Endothelial cell of umbilical vein (primary cell): Measurements from ENCODE around the gene GNAI1. TPM values are rescaled to one million over a fixed set of nuclear protein-coding genes. Genes with fewer than 3 reads are reported as not detected.

Experiments used
- BruUV-seq: library from RNA; stranded (reverse); fragments of 400-500 nt; replicated peaks from 2 replicates; lab custom pipeline; 2021; lab: Mats Ljungman, UMichigan
- CTCF ChIA-PET: fragments of 300-600, 350-600 bp; sonication (Branson Sonifier 250); formaldehyde crosslinking; loops from one replicate; lab custom pipeline; 2021; ENCODE audit warnings: antibody characterized with exemption, inconsistent platforms; lab: Charles Lee
- POLR2A ChIA-PET: fragments of 300-600, 350-600 bp; sonication (Branson Sonifier 250); formaldehyde crosslinking; loops from one replicate; lab custom pipeline; 2021; ENCODE audit warnings: antibody characterized with exemption, inconsistent platforms; lab: Charles Lee
- DNase-seq: peaks from one replicate; pipeline ENCODE4 v3.0.0-alpha.2; 2011; ENCODE audit warnings: low read depth, low spot score
- FAIRE-seq: peaks from 2 replicates; lab custom pipeline; 2011; peaks lifted over from hg19 to GRCh38; lab: Jason Lieb, UNC
- H2AFZ ChIP-seq: 2 replicates; pipeline ENCODE4 v1.6.0; 2012; ENCODE audit warnings: low read depth, low read length, control low read depth, inconsistent platforms
- H3K27ac ChIP-seq: 2 replicates; pipeline ENCODE4 v1.5.1; 2011; ENCODE audit warnings: low read depth, mild to moderate bottlenecking, control low read depth, low read length, moderate library complexity; ENCODE audit not compliant: insufficient read depth
- H3K27me3 ChIP-seq, 2 experiments: 2 replicates each; pipeline versions ENCODE4 v1.6.0 to v1.6.1; 2011; ENCODE audit warnings: low read length in 2 of 2, mixed read lengths in 1 of 2; ENCODE audit not compliant: control insufficient read depth in 2 of 2, insufficient read depth in 2 of 2
- H3K36me3 ChIP-seq, 2 experiments: 2 replicates in 1 of 2; 3 replicates in 1 of 2; pipeline ENCODE4 v1.5.1; 2011; ENCODE audit warnings: low read length in 2 of 2, mild to moderate bottlenecking in 1 of 2, moderate library complexity in 1 of 2; ENCODE audit not compliant: control insufficient read depth in 2 of 2, insufficient read depth in 2 of 2; ENCODE audit errors: extremely low read depth in 1 of 2
- H3K4me1 ChIP-seq: 3 replicates; pipeline ENCODE4 v1.5.1; 2011; ENCODE audit warnings: mild to moderate bottlenecking, low read length; ENCODE audit not compliant: control insufficient read depth, insufficient read depth; ENCODE audit errors: extremely low read depth
- H3K4me2 ChIP-seq: 2 replicates; pipeline ENCODE4 v1.6.1; 2011; ENCODE audit warnings: low read length, control low read depth, mixed read lengths; ENCODE audit not compliant: insufficient read depth
- H3K4me3 ChIP-seq, 3 experiments: fragments of 200-600 bp in 1 of 3; sonication (generic), shearing (Covaris generic) in 1 of 3; replicated peaks in 1 of 3; 2 replicates each; pipeline ENCODE4 v1.5.1; 2011 to 2016; ENCODE audit warnings: control low read depth in 3 of 3, low read length in 3 of 3, mild to moderate bottlenecking in 2 of 3, inconsistent platforms in 1 of 3, low read depth in 1 of 3, moderate library complexity in 1 of 3; ENCODE audit not compliant: insufficient read depth in 1 of 3
- H3K79me2 ChIP-seq: 2 replicates; pipeline ENCODE4 v1.6.0; 2012; ENCODE audit warnings: low read length, inconsistent platforms; ENCODE audit not compliant: control insufficient read depth, insufficient read depth
- H3K9ac ChIP-seq: replicated peaks from 2 replicates; pipeline ENCODE3; 2011; ENCODE audit warnings: low read length, control low read depth; ENCODE audit not compliant: insufficient read depth; ENCODE audit errors: extremely low read depth
- H3K9me1 ChIP-seq: replicated peaks from 3 replicates; pipeline ENCODE4 v1.6.0; 2011; ENCODE audit warnings: mild to moderate bottlenecking, low read length; ENCODE audit not compliant: control insufficient read depth, insufficient read depth; ENCODE audit errors: extremely low read depth
- H3K9me3 ChIP-seq: replicated peaks from 2 replicates; pipeline ENCODE4 v1.5.1; 2012; ENCODE audit warnings: low read length, inconsistent platforms; ENCODE audit not compliant: control insufficient read depth, insufficient read depth
- H4K20me1 ChIP-seq: replicated peaks from 2 replicates; pipeline ENCODE3; 2011; ENCODE audit warnings: mild to moderate bottlenecking, low read length; ENCODE audit not compliant: control insufficient read depth, insufficient read depth; ENCODE audit errors: extremely low read depth
- CTCF ChIP-seq, 2 donors: IDR thresholded peaks; 1 replicate in 1 of 2; 2 replicates in 1 of 2; pipeline ENCODE4 v1.5.1; 2011; ENCODE audit warnings: low read length in 2 of 2, mild to moderate bottlenecking in 2 of 2, moderate library complexity in 2 of 2, control low read depth in 1 of 2, inconsistent platforms in 1 of 2, low read depth in 1 of 2; ENCODE audit not compliant: insufficient read depth in 1 of 2; ENCODE audit errors: extremely low read depth in 1 of 2
- FOS ChIP-seq: IDR thresholded peaks from 2 replicates; pipeline ENCODE4 v1.6.1; 2011; ENCODE audit warnings: mild to moderate bottlenecking, low read length, moderate library complexity, borderline replicate concordance; ENCODE audit not compliant: insufficient read depth
- GATA2 ChIP-seq: IDR thresholded peaks from 2 replicates; pipeline ENCODE4 v1.7.0; 2011; ENCODE audit warnings: low read depth, mild to moderate bottlenecking, moderate library complexity, mixed read lengths, low read length; ENCODE audit not compliant: insufficient read length, insufficient read depth
- MYC ChIP-seq: IDR thresholded peaks from one replicate; pipeline ENCODE4 v1.6.1; 2011; ENCODE audit warnings: mild to moderate bottlenecking, low read depth, low read length
- POLR2A ChIP-seq: IDR thresholded peaks from 2 replicates; pipeline ENCODE4 v1.6.1; 2012; ENCODE audit warnings: low read depth, mild to moderate bottlenecking, control low read depth, low read length
- dilution Hi-C: fragments of 300-500 bp; cut with MboI; formaldehyde crosslinking; loops from one replicate; pipeline ENCODE4 v1.15.0; 2019; ENCODE audit warnings: low sequenced_read_pairs; ENCODE audit not compliant: extremely low pct_ligation_motif_present
- intact Hi-C: fragments of 100-400 bp; cut with micrococcal nuclease; formaldehyde crosslinking; loops from one replicate; pipeline ENCODE4 v1.10.0; 2022
- polyA plus RNA-seq, 4 experiments: library from polyadenylated mRNA; depleted of rRNA in 3 of 4; stranded (reverse) in 3 of 4; unstranded in 1 of 4; fragments of >200 nt; gene quantifications; 2 replicates each; pipeline versions ENCODE4 v1.2.1 to v1.2.3, GENCODE V29; 2011 to 2012; ENCODE audit warnings: missing spikeins in 1 of 4
- total RNA-seq: library from RNA; stranded (reverse); gene quantifications from 2 replicates; pipeline ENCODE4 v1.2.3, GENCODE V29; 2021
- TF ChIP-seq, protein P1 (sequence below): IDR thresholded peaks from 2 replicates; pipeline ENCODE4 v1.6.1; 2011; ENCODE audit not compliant: insufficient read depth, insufficient read length

GNAI1 gene
- total and polyA plus RNA-seq, 2 donors (not counting 3 experiments of a cell fraction or from before 2014, with no cell fraction given): 7.5 to 15.0 TPM

- Histone ChIP-seq H3K4me2 (no peak overlapping the region), H4K20me1 (no peaks in the 10 kb centered on the region), H3K36me3 (no peaks in the 10 kb centered on the region), H3K4me3 (no peak overlapping the region), H3K79me2 (no peaks in the 10 kb centered on the region), H3K9me3 (no peaks in the 10 kb centered on the region), H3K9me1 (no peaks in the 10 kb centered on the region), H3K27me3 (no peaks in the 10 kb centered on the region), H2AFZ (no peak overlapping the region), H3K9ac (no peak overlapping the region), H3K4me1 (no peaks in the 10 kb centered on the region), H3K27ac (no peak overlapping the region)
- TF ChIP-seq, protein P1, sequence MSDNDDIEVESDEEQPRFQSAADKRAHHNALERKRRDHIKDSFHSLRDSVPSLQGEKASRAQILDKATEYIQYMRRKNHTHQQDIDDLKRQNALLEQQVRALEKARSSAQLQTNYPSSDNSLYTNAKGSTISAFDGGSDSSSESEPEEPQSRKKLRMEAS: no peak
- TF ChIP-seq FOS (no peak), MYC (no peak), GATA2 (no peak), CTCF (IDR thresholded peaks at IDR 0.05; ENCODE audit: extremely low read depth in 1 of 2, insufficient read depth in 1 of 2, low read depth in 1 of 2, low read length in 2 of 2) (no peak), POLR2A (no peak)
- intact Hi-C loops: no loop called here
- CTCF ChIA-PET: interaction anchor here (0.8 to 3.1 kb wide), 6 partner anchors 12 to 303 kb away, joined by 3 to 11 read pairs (median 5); partner anchors contain the start of gene GNAI1
- dilution Hi-C loops: no loop called here
- DNase-seq (no peak), FAIRE-seq (no peak)
- BruUV-seq: no TSS peak
- POLR2A ChIA-PET: no interaction called here
Observed at GRCh38 chr7:80089366-80089765, 45.3 kb upstream of the GNAI1 start.
